Left lobe of liver (tissue), 2 donors: Measurements from ENCODE around the gene ZFP36L1. TPM values are rescaled to one million over a fixed set of nuclear protein-coding genes. Genes with fewer than 3 reads are reported as not detected.
A peak's percentile ranks its signal among the peaks of the same experiment; 100 is the strongest.

Source experiments
- ATAC-seq: fragments of 200-7000 bp; cut with Tn5 transposase; one replicate; pipeline ENCODE4 v1.9.1; 2020; ENCODE audit warnings: mild to moderate bottlenecking, moderate library complexity
- DNase-seq: peaks from one replicate; pipeline ENCODE4 v3.0.0-alpha.2; 2020; ENCODE audit warnings: low spot score
- total RNA-seq: library from RNA; stranded (reverse); gene quantifications from one replicate; pipeline ENCODE4 v1.2.1, GENCODE V29; 2021
- donor health status: DM: no; HTN: no; CAD: no; lungs with moderate emphysema.
- donor health status: DM: no; HTN: yes; CAD: no.

The ZFP36L1 gene
- total RNA-seq, 1 donor from 2014 or later = 236 TPM

DNA sequence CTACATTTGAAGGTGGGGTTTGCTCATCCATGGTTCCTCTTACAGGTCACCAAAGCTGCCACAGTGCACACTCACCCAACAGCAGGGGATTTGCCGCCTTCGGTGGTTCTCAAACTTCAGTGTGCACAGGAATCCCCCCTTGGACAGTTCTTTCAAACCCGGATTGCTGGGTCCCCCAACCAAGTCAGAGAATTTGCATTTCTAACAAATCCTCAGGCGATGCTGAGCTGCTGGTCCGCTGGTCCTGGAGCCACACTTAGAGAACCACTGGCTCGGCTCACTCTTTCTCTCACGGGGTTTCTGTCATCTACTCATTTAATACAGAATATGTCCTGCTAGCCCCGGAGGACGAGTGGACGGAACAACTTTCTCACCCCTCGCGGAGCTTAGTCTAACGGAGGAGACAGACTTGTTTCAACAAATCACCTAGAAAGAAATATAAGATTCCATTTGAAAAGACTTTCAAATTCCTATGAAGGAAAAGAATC is 24.1 kb upstream of the ZFP36L1 start:
- ATAC-seq = no peak

GRCh38 chr14:68816183-68816942 is 23.5 kb upstream of the ZFP36L1 start:
- peak; percentile 92 for DNase-seq
- peak; percentile 75 for ATAC-seq

More for the DNA sequence above, 24.1 kb upstream of the ZFP36L1 start:
- DNase-seq = no peak

DNA sequence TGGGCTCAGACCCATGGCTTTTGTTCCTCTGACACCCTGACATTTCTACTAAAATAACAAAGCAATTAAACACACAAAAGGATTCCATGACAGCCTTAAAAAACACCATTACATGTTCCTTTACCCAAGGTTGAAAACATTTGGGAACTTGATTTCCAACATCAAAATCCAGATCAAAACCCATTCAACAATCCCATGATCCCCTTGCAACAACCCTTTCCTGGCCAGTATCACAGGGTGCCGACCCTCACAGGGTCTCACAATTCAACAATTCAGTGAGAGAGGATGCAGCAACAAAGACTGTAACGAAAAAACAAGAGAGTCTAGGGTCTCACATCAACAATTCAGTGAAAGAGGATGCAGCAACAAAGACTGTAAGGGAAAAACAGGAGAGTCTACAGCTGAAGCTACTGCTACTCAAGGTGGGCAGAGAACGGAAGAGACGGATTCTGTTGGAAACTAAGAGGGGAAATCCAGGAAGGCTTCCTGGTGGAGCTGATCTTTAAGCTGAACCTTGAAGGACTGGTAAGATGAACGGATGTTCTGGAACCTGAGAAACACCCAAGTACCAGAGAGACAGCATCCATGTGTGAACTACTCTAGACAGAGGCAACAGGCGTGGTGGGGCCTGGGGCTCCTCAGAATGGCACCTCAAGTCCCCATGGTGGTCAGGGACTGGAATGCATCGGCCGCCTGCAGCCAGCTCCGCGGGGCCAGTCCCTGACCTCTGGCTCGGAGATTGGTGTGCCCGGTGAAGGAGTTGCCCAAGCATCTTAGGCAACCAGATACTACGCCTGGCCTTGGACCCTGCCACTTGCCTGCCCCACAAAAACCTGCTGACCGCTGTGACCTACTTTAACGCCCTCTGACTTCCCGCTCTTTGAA is 22.7 kb upstream of the ZFP36L1 start:
- DNase-seq (peak; percentile 79), ATAC-seq (peak; percentile 27)

GRCh38 chr14:68814539-68815297 is 21.9 kb upstream of the ZFP36L1 start:
- peak; percentile 62 for DNase-seq
- no peak for ATAC-seq

DNA sequence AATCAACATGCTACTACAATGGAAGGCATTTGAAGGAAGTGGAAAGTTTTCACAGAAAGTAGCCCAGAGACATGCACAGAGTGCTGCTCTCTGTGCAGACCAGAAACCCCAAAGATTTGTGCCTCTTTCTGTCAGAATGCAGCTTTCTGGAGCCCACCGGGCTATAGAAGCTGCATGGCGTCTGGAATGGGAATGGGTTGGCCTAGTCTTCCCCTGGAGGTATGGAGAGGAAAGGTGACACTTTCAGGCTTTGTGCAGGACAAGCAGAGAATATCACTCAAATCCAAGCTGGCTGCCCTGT is 21.3 kb upstream of the ZFP36L1 start:
- DNase-seq = no peak
- ATAC-seq = no peak

DNA sequence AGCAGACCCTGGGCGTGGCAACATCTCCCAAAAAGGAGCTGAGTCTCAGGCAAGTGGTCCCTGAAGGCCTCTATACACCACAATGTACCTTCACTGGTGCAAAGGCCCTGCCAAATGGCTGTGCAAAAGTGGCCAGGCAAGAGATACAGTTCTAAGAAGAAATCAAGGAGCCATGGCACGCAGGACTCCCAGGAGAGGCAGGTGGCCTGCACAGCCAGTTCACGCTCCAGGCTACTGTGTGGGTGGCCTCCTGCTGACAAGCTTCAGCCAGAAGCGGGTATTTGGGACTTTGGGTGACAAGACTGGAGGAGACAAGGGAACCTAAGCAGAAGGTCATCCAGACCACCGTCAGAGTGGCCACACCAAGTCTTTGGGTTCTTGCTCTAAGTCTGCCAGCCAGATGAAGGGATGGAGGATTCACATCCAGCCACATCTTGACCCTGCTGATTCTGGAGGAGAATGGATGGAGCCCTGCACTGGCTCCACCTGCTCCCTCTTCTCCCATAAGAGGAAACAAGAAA is 20.5 kb upstream of the ZFP36L1 start:
- DNase-seq (no peak), ATAC-seq (no peak)

- ATAC-seq (no peak), DNase-seq (no peak)
Observed at GRCh38 chr14:68811171-68811570, 18.3 kb upstream of the ZFP36L1 start.

- DNase-seq (no peak), ATAC-seq (no peak)
Observed at GRCh38 chr14:68810173-68811153, 17.6 kb upstream of the ZFP36L1 start.

DNA sequence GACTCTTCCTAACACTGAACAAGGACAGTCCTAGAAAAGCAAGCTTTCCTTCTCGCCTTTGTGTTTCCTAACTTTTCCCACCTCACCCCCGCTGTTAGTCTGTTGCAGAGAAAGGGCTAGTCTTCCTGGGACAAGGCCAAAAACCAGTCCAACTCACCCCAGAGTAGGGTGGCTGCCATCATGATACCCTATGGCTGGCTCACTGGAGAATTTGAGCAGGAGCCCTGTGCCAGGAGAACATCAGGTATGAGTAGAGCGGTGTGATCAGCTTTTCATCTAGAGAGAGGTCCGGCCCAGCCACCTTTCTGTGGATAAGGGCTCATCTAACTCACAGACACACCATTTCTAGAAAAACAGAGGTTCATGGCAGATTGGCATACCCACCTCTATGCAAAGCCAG is 16.7 kb upstream of the ZFP36L1 start:
- ATAC-seq (no peak), DNase-seq (no peak)

DNA sequence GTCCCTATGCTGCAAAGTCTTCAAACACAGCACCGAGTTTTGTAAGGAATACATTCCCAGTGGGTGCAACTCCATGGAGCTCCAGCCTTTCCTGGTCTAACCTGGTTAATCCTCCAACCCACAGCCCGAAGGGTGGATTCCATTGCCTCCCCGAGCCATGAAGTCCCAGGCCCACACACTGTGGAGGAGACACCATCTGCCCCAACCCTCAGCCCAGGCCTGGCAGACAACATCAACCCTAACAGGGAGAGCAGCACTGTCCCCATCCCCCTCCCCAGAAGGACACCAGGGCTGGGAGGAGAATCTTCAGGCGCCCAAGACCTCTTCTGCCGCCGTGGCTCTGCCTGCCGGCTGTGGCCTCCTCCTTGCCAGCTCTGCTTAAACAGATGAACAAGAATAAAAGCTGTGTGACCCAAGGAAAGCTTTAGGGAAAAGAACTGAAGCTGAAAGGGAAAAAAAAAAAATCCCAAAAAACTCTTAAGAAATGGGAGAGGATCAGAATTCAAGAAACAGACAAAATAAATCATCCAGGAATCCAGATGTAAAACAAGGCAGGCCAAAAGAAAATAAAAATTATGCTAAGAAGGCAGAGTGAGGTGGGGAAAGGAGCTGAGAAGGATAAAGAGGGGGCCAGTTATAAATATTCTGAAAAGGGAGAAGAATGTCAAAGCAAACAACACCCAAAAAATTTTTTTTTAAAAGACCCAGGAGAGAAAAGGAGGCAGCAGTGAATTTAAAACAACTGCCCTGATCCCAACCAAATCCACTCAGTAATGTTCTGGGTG is 16.0 kb upstream of the ZFP36L1 start:
- no peak for DNase-seq

GRCh38 chr14:68807987-68808386 is 15.1 kb upstream of the ZFP36L1 start:
- ATAC-seq (peak; percentile 54), DNase-seq (no peak)

More for the DNA sequence above, 16.0 kb upstream of the ZFP36L1 start:
- ATAC-seq = no peak

DNA sequence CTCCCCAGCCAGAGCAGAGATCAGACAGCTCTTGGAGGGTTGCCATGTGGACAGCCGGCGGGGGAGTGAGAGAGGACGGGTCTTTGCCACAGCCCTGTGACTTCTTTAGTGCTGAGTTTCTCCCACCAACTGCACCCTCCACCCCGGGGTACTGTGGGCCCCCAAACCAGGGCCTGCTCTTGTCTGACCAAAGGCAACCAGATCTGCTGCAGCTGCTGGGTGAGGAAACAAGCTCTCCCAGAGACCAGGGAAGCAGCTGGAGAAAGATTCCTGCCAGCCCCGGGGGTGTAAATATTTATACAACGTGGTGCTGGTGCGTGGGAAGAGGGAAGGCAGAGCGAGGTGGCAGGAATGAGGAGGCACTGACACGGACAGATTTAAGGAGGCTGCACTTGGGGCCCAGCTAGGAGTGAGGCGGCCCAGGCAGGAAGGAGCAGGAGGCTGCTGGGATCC is 14.3 kb upstream of the ZFP36L1 start:
- DNase-seq (peak; percentile 70), ATAC-seq (peak; percentile 89)

DNA sequence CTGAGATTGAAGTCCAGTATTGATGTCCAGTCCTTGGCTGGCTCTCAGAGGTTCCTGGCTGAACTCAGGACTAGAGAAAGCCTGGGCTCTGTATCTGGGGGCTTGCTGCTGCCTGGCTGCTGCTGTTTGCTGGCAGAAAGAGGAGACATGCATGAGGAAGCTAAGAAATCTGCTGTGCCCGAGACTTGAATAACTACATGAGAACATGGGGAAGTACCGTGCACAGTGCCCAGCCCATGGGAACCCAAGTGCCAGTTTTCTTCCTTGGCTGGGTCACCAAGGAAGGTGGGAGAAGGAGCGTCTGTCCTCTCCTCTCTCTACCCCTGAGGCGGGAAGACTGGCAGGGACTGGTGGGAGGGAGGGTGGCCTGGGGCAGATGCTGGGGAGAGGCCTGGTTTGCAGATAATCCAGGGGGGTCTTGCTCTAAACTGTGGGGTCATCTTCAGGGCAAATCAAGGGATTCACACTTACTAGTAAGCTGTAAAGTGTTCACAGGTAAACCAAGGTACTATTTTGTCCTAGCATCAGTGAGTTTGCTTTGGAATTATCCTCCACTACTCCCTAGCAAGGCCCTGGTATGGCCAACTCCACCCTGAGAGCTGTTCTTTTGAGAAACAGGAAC is 13.8 kb upstream of the ZFP36L1 start:
- ATAC-seq = peak; percentile 81
- no peak for DNase-seq

DNA sequence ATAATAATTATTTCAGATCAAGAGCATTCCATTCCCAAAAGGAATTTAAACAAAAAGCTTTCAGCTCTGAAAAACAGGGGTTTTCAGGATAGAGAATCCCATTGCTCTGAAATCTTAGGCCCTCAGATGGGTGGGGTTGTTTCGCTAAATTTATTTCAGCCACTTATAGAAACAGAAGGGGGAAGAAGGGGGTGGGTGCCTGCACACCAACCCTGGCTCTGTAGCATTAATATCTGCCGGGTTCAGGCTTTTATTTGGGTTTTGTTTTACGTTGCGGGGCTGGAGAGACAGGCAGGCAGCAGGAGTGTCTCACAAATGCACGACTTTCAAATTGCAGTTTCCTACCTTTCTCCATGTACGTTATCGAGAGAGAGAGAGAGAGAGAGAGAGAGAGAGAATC is 12.5 kb upstream of the ZFP36L1 start:
- ATAC-seq (no peak), DNase-seq (no peak)

- no peak for ATAC-seq
- no peak for DNase-seq
Observed at GRCh38 chr14:68801631-68802030, 8.8 kb upstream of the ZFP36L1 start.

GRCh38 chr14:68800953-68801352 is 8.1 kb upstream of the ZFP36L1 start:
- ATAC-seq = no peak
- no peak for DNase-seq

DNA sequence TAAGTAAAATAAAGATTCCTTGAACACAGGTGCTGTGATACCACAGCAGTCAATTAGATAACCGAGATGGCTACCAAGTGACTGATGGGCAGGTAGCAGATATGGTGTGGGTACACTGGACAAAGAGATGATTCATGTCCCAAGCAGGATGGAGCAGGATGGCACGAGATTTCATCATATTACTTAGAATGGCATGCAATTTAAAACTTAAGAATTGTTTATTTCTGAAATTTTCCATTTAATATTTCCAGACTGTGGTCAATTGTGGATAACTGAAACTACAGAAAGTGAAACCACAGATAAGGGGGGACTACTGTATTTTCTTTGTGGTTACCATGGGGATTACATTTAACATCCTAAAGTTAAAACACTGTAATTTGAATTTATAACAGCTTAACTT is 7.5 kb upstream of the ZFP36L1 start:
- no peak for ATAC-seq

DNA sequence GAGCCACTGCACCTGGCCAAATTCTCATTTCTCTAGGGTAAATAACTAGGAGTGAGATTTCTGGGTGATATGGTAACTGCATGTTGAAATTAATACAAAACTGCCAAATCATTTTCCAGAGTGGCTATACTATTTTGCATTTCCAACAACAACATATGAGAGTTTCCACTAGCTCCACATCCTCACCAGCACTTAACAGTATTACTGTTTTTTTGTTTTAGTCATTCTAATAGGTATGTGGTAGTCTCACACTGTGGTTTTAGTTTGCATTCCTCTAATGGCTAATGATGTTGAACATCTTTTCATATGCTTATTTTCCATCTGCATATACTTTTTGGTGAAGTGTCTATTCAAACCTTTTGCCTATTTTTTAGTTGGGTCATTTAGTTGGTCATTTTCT is 5.8 kb upstream of the ZFP36L1 start:
- DNase-seq (no peak), ATAC-seq (no peak)

More for the DNA sequence above, 7.5 kb upstream of the ZFP36L1 start:
- DNase-seq = no peak
